Activated CD4-positive, alpha-beta T cell treated with anti-CD3 and anti-CD28 coated beads, Interleukin-2, amount 10 ng/mL, durations not matched to agents 24 days and 14 days (primary cell): ENCODE measurements around the gene WDFY4. TPM values are rescaled to one million over a fixed set of nuclear protein-coding genes. Genes with fewer than 3 reads are reported as not detected.

Experiments
- DNase-seq: peaks from one replicate; pipeline ENCODE4 v3.0.0; 2022
- H3K27ac Mint-ChIP-seq: one replicate; pipeline ENCODE4 v1.8.0; 2022; ENCODE audit warnings: mild to moderate bottlenecking, mixed read lengths
- H3K27me3 Mint-ChIP-seq: one replicate; pipeline ENCODE4 v1.8.0; 2022; ENCODE audit warnings: mixed read lengths
- H3K36me3 Mint-ChIP-seq: one replicate; pipeline ENCODE4 v1.8.0; 2022; ENCODE audit warnings: low read depth, mild to moderate bottlenecking, mixed read lengths
- H3K4me1 Mint-ChIP-seq: one replicate; pipeline ENCODE4 v1.8.0; 2021; ENCODE audit warnings: mixed read lengths
- H3K4me3 Mint-ChIP-seq: one replicate; pipeline ENCODE4 v1.8.0; 2022; ENCODE audit warnings: mild to moderate bottlenecking, moderate library complexity, mixed read lengths
- H3K9me3 Mint-ChIP-seq: one replicate; pipeline ENCODE4 v1.8.0; 2021; ENCODE audit warnings: mixed read lengths
- intact Hi-C: fragments of 100-400 bp; cut with micrococcal nuclease; formaldehyde crosslinking; loops from one replicate; pipeline ENCODE4 v1.15.1; 2023
- total RNA-seq: library from RNA; stranded (reverse); gene quantifications from 2 replicates; pipeline ENCODE4 v1.2.3, GENCODE V29; 2022

WDFY4 gene
- total RNA-seq, 1 donor from 2014 or later, result 0.05 TPM

DNA sequence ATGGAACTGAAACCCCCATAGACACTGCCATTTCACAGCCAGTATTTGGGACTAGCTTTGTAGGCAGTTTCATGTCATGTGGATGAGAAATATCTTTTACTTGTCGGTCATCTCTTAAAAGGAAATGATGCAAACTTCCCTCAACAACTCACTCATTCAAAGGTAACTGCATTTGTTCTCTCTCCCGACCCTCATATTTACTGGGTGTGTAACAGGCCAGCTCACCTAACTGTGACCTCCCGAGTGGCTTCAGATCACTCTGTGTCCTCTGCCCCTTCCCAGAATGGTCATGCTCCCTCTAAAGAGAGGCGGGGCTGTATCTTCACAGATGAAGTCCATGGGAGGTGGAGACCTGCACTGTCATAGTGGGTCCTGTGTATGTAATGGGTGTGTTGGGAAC, 240.3 kb downstream of the WDFY4 start:
- Mint-ChIP-seq H3K4me3 (no peak overlapping the region), H3K27me3 (peaks cover 2% of the 10 kb centered on the region), H3K27ac (no peak overlapping the region), H3K4me1 (no peaks in the 10 kb centered on the region), H3K9me3 (no peaks in the 10 kb centered on the region), H3K36me3 (no peaks in the 10 kb centered on the region)
- intact Hi-C loops, result no loop called here
- no peak for DNase-seq

DNA sequence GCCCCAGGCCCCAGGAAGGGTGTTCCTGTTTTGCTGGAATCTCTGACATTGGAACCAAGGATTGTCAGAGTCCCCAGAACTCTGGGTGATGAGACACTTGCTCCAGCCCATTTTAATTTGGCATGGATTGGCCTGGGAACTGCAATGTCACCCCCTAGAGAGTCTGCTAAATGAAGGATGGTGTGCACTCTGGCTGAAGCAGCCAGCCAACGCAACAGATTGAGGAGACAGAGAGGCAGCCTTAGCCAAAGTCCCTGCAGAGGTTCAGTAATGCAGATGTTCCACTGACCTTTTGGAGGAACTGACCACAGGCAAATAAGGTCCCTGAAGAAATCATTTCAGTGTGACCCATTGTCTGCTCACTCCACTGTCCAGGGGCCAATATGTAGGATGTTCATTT, 241.6 kb downstream of the WDFY4 start:
- no peak for DNase-seq
- Mint-ChIP-seq H3K4me1 (no peaks in the 10 kb centered on the region), H3K36me3 (no peaks in the 10 kb centered on the region)

DNA sequence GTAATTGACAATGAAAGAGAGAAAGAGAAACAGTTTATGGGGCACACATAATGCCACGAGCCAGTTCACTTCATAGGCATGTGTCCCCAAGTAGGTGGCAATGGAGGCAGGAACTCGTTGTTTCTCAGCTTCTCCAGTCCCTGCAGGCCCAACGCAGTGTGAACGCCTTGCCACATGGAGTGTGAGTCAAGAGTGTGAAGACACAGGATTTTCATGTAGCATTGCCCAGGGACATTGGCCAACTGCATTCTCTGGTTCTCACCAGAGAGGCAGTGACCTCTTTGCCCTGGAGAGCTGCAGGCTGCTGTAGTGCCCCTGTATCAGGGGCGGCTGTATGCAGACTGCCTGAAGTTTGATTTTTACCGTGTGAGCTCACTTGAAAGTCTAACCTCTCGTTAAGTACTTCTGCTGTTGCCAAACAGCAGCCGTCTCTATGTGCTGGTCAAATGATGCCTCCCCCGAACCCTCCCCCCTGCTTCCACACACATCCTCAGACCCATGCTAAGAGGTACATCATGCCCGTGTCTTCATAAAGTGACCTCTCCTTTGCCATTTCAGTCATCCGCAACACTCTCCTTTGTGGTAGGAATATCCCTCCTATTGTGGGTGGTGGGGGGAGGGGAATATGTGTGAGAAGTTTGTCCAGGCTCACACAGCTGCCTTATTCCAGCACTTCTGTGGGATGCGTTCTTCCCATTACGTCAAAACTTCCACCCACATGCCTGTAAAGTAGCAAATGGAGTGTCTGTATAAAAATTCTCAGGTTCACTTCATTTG, 242.3 kb downstream of the WDFY4 start:
- H3K27me3 Mint-ChIP-seq, result no peaks in the 10 kb centered on the region
- H3K9me3 Mint-ChIP-seq, result no peaks in the 10 kb centered on the region
- no peak overlapping the region for H3K27ac Mint-ChIP-seq
- H3K4me1 Mint-ChIP-seq, result no peaks in the 10 kb centered on the region
- no peaks in the 10 kb centered on the region for H3K36me3 Mint-ChIP-seq
- no peak overlapping the region for H3K4me3 Mint-ChIP-seq
- DNase-seq, result no peak
- intact Hi-C loops, result no loop called here

More for the DNA sequence above, 241.6 kb downstream of the WDFY4 start:
- Mint-ChIP-seq H3K4me3 (no peak overlapping the region), H3K27me3 (no peaks in the 10 kb centered on the region), H3K9me3 (no peaks in the 10 kb centered on the region), H3K27ac (no peak overlapping the region)
- intact Hi-C loops, result no loop called here

DNA sequence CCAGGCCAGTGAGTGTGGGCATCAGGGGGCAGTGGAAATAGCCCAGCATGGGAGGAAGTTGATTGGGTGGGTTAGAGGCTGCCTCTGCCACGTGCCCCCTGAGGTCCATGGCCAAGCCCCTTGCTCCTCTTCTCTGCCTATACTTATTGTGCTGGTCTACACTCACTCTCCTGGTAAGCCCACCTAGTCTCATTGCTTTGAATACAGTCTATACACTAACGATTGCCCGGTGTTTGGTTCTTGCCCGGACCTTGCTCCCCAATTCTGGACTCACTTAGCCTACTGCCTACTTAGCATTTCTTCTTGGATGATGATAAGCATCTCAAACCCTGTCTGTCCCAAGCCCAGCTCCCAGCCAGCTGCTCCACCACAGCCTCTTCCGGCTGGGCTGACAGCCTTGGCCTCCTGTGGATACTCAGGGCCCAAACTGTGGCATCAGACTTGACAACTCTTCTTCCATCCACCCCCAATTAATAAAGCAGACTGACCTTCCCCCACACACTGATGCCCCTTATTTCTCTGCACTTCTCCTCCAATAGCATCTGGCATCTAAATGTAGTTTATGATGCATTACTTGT, 244.8 kb downstream of the WDFY4 start:
- H3K9me3 Mint-ChIP-seq, result no peaks in the 10 kb centered on the region
- no peak overlapping the region for H3K27ac Mint-ChIP-seq
- intact Hi-C loops, result no loop called here
- H3K4me3 Mint-ChIP-seq, result no peak overlapping the region
- H3K4me1 Mint-ChIP-seq, result no peaks in the 10 kb centered on the region
- no peaks in the 10 kb centered on the region for H3K36me3 Mint-ChIP-seq
- H3K27me3 Mint-ChIP-seq, result no peaks in the 10 kb centered on the region
- DNase-seq, result no peak

DNA sequence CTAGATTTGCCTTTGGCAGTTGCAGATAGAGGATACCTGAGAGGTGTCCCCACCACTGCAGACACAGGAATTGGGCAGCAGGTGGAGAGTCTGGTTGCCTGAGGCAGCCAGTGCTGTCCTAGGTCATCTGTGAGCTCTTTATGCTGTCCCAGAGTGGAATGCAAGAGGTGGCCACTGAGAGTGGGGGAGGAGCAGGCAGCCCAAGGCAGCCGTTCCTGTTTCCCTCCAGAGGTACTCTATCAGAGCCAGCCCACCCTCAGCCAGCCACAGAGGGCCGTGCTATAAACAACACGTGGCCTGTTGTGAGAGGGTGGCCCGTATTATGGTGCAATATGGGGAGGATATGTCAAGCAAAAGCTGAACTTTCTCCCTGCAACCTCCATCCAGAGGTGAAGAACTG, 246.5 kb downstream of the WDFY4 start:
- no peaks in the 10 kb centered on the region for H3K36me3 Mint-ChIP-seq
- intact Hi-C loops, result no loop called here
- no peaks in the 10 kb centered on the region for H3K27me3 Mint-ChIP-seq
- H3K4me1 Mint-ChIP-seq, result no peaks in the 10 kb centered on the region
- no peak overlapping the region for H3K4me3 Mint-ChIP-seq
- no peak for DNase-seq
- no peaks in the 10 kb centered on the region for H3K9me3 Mint-ChIP-seq
- H3K27ac Mint-ChIP-seq, result no peak overlapping the region

DNA sequence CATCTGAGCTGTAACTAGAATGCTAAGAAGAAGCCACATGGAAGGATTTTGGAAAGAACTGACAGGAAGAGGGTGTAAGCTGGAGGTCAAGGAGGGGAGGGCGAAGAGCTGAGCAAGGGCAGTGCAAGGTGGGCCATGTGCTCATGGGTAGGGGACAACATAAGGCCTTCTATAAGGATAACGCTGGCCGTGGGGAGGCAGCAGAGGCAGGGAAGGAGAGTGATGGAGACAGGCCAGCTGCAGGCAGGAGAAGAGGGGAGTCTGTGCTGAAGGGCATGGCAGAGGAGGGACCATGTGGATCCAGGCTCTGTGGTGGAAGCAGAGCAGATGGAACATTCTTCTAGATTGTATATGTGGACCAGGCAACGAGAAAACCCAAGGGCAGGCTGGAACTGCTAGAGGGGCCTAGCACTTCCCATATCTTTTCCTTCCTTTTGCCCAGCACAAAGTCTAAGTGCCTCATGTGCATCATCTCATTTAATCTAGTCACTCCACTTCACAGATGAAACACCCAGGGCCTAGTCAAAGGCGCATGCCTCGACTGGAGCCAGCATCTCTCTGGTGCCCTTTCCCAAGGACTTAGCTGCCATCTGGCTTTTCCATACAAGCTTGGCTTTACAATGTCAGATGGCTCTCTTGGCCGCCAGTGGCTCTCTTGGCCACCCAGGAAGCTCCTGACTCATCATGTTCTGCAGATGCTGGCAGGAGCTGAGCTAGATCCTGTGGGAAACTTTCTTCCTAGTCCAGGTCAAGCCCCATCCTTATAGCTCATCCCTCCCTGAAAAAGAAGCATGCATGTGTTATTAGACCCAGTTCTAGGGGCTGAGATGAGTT, 248.4 kb downstream of the WDFY4 start:
- H3K4me1 Mint-ChIP-seq, result no peaks in the 10 kb centered on the region
- intact Hi-C loops, result no loop called here
- no peaks in the 10 kb centered on the region for H3K27me3 Mint-ChIP-seq
- H3K27ac Mint-ChIP-seq, result no peak overlapping the region
- no peak for DNase-seq
- no peaks in the 10 kb centered on the region for H3K9me3 Mint-ChIP-seq
- no peak overlapping the region for H3K4me3 Mint-ChIP-seq
- no peaks in the 10 kb centered on the region for H3K36me3 Mint-ChIP-seq

DNA sequence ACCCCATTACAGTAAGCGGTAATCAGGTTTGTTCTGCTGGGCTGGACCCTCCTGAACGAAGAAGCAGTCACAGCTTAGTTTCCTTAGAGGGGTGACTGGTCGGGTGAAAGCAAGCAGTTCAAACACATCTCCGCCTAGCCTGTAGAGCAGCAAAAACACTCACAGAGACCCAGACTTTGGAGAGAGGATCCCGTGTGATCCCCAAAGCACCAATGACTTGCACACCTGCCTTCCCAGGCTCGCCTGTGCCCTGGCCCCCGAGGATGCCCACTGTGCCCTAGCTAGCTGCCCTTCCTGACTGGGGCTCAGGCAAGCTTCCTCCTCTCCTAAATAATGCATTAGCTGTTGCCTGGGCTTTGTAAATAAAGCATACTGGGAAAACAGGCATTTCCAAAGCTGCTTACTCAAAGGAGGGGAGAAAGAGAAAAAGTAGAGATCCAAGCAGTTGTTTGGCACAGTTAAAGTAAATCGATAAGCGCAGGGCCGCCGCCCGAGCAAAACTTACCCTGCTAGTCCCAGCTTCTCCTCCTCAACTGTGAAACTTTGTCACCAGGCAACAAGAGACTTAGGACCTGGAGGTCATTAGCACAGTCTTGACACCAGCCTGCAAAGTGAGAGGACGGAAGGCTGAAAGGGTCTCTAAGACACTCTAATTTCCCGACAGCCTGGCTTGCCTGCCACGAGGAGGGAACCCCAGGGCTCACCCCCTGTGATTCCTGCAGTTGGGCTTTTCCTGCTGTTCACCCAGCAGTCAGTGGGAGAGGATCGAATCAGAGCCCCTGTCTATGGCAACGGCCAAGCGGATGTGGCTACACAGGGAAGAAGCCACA, 250.2 kb downstream of the WDFY4 start:
- H3K27ac Mint-ChIP-seq, result no peak overlapping the region
- intact Hi-C loops, result no loop called here
- H3K27me3 Mint-ChIP-seq, result no peaks in the 10 kb centered on the region
- no peaks in the 10 kb centered on the region for H3K36me3 Mint-ChIP-seq
- no peaks in the 10 kb centered on the region for H3K4me1 Mint-ChIP-seq
- no peak overlapping the region for H3K4me3 Mint-ChIP-seq
- H3K9me3 Mint-ChIP-seq, result no peaks in the 10 kb centered on the region
- no peak for DNase-seq

DNA sequence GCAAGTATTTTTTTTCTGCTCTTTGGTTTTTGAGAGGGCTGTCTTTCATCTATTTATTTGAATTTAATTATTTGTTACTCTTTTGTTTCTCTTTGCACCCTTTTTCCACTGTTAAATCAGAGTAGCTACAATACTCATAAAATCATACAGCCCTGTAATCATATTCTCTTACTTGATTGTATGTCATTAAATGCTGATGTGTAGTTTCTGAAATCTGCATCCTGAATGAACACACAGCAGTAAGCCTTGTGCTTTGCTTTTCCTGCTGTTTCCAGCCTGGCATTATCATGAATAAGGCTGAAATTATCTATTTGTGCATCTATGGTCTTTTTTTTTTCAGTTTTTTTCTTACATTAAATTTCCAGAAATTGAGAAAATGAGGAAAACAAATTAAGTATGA, 250.9 kb downstream of the WDFY4 start:
- Mint-ChIP-seq H3K4me1 (no peaks in the 10 kb centered on the region), H3K36me3 (no peaks in the 10 kb centered on the region), H3K9me3 (no peaks in the 10 kb centered on the region), H3K27ac (no peak overlapping the region), H3K27me3 (no peaks in the 10 kb centered on the region), H3K4me3 (no peak overlapping the region)
- DNase-seq, result no peak
- intact Hi-C loops, result no loop called here

DNA sequence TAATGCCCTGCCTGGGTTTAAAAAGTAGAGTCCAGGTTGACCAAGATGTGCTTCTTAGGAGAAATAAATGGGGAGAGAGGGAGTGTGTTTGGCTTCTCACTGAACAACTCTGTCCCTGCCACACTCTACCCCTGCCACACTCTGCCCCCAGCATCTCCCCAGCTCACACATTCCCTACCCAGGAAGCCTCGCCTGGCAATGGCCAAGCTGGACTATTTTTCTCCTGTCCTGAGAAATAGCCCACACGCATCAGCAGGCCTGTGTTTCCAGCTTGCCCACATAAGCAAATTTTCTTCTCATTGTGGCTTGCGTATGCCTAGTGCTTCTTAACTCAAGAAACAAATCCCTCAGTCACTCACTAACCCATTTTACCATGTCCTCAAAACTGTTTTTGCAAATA, 253.1 kb downstream of the WDFY4 start:
- DNase-seq, result no peak
- no peaks in the 10 kb centered on the region for H3K4me1 Mint-ChIP-seq
- intact Hi-C loops, result no loop called here
- H3K27ac Mint-ChIP-seq, result no peak overlapping the region
- no peaks in the 10 kb centered on the region for H3K27me3 Mint-ChIP-seq
- H3K9me3 Mint-ChIP-seq, result no peaks in the 10 kb centered on the region
- no peak overlapping the region for H3K4me3 Mint-ChIP-seq
- H3K36me3 Mint-ChIP-seq, result no peaks in the 10 kb centered on the region

DNA sequence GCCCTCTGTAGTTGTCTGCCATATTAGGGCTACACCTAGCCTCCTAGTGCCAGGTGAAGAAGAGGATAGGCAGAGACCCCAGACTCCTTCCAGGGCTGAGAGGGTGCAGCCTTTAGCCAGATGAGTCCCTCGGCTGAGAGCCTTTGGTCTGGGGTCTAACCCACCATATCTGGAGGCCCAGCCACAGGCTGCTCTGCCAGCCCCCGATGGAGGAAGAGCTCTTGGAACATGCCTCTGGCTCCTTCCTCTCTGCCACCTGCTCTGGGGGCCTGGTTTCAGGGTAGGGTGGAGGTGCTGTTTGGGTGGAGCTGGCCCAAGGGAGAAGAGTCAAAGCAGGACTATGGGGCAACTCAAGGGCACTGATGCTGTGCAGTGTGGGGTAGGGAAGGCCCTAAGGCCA, 253.6 kb downstream of the WDFY4 start:
- H3K27me3 Mint-ChIP-seq, result no peaks in the 10 kb centered on the region
- no peak overlapping the region for H3K27ac Mint-ChIP-seq
- H3K4me1 Mint-ChIP-seq, result no peaks in the 10 kb centered on the region

DNA sequence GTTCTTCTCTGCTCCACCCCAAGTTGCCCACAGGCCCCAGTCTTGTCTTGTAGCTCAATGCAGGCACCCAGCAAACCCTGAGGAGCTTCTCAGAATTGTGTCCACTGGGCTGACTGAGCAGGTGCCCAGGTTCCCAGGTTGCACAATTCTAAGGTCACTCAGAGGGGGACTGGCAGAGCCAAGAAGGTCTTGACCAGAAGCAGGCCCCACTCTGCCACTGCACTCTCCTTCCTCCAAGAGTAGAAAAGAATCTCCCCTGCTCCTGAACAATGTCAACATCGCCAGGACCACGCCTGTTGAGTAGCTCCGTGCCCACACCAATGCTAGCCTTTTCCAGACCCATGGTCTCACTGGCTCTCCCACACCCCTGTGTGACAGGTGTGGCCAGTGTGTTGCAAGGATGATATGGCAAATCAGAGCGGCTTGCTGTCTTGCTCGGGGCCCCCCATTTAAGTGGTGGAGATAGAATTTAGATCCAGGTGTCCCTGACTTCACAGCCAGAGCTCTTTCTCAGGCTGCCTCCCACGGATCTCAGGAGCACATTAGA, 254.4 kb downstream of the WDFY4 start:
- H3K27ac Mint-ChIP-seq, result no peak overlapping the region
- H3K4me3 Mint-ChIP-seq, result no peak overlapping the region
- no peak for DNase-seq
- no peaks in the 10 kb centered on the region for H3K9me3 Mint-ChIP-seq
- intact Hi-C loops, result no loop called here
- H3K36me3 Mint-ChIP-seq, result no peaks in the 10 kb centered on the region
- no peaks in the 10 kb centered on the region for H3K27me3 Mint-ChIP-seq
- H3K4me1 Mint-ChIP-seq, result no peaks in the 10 kb centered on the region

More for the DNA sequence above, 253.6 kb downstream of the WDFY4 start:
- DNase-seq, result no peak
- Mint-ChIP-seq H3K9me3 (no peaks in the 10 kb centered on the region), H3K36me3 (no peaks in the 10 kb centered on the region), H3K4me3 (no peak overlapping the region)
- intact Hi-C loops, result no loop called here

DNA sequence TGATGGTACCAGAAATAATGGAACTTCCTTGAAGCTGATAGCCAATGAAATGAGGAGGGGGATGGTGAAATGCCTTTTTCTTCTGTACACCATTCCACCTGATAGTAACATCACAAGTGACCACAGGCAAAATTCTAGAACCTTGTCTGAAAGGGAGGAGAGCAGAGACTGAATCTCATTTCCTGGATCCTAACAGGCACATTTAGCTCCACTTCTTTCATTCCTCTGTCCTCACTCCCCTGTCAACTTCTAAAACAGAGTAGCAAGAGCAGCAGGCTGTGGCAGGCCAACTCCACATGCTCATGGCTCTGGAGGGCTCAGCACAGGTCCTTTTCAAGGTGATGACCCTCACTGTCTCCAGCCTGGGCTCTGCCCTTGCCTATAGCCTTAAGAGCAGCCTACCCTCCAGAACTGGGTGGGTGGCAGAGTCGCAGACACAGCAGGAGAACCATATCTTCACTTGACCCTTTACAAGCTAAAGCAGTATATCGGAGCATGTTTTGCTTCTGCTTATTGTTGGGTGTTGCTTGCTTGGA, 255.2 kb downstream of the WDFY4 start, which contains the start of gene LRRC18:
TSS of gene LRRC18 (minus strand) at position 51 of the 536 bp plus-strand sequence. CDS start 25,685 bp downstream, outside the sequence.
- Mint-ChIP-seq H3K9me3 (no peaks in the 10 kb centered on the region), H3K27me3 (no peaks in the 10 kb centered on the region), H3K4me3 (no peak within 1 kb of the TSS), H3K36me3 (no peaks in the 10 kb centered on the region), H3K4me1 (no peaks in the 10 kb centered on the region), H3K27ac (no peak within 1 kb of the TSS)
- no peak for DNase-seq
- intact Hi-C loops, result no loop called here

DNA sequence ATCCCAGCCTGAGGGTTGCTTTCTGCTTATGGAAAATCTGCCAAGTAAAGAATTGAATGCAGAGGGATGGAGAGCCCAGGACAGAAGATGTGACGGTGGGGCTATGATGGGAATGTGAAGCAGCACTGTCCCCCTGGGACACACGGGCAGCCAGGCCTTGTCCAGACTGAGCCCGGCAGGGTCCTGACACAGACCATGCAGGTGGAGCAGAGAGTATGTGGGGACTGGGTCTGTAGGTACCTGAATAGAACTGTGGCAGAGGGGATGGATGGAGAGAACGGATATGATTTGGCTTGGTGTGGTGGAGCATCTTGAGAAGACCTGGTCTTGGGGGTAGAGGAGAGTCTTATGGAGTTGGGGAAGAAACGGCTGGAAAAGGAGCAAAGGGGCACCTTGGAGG, 255.7 kb downstream of the WDFY4 start:
- H3K4me1 Mint-ChIP-seq, result no peaks in the 10 kb centered on the region
- intact Hi-C loops, result no loop called here
- H3K27ac Mint-ChIP-seq, result no peak overlapping the region
- no peak for DNase-seq
- no peaks in the 10 kb centered on the region for H3K36me3 Mint-ChIP-seq
- H3K9me3 Mint-ChIP-seq, result no peaks in the 10 kb centered on the region
- H3K27me3 Mint-ChIP-seq, result no peaks in the 10 kb centered on the region
- H3K4me3 Mint-ChIP-seq, result no peak overlapping the region
